OCI-LY3 (cell line): ENCODE measurements around the gene KIF2A.

ENCODE experiments used
- CTCF ChIP-seq: fragments of 200-600, 300-600 bp; sonication (generic); IDR thresholded peaks from 2 replicates; pipeline ENCODE4 v1.5.1; 2014; ENCODE audit warnings: antibody characterized with exemption, low read length, low read depth
- EZH2phosphoT487 ChIP-seq: fragments of 200-600 bp; shearing (Covaris generic); IDR thresholded peaks from 2 replicates; pipeline ENCODE4 v1.6.1; 2018; ENCODE audit warnings: antibody characterized with exemption, mixed run types, low read depth

GRCh38 chr5:62281411-62281810 lies 24.6 kb upstream of the KIF2A start:
- TF ChIP-seq CTCF, result no peak
- no peak for TF ChIP-seq EZH2phosphoT487
